Activated naive CD8-positive, alpha-beta T cell treated with anti-CD3 and anti-CD28 coated beads for 36 hours (primary cell): ENCODE results near the gene PDE6B. TPM values are rescaled to one million over a fixed set of nuclear protein-coding genes. Genes with fewer than 3 reads are reported as not detected.

ENCODE experiments used
- DNase-seq: peaks from one replicate; pipeline ENCODE4 v3.0.0; 2021
- H3K27ac Mint-ChIP-seq: one replicate; pipeline ENCODE4 v1.8.0; 2022; ENCODE audit warnings: mild to moderate bottlenecking, moderate library complexity, mixed read lengths
- H3K27me3 Mint-ChIP-seq: one replicate; pipeline ENCODE4 v1.8.0; 2022; ENCODE audit warnings: mild to moderate bottlenecking, mixed read lengths
- H3K36me3 Mint-ChIP-seq: one replicate; pipeline ENCODE4 v1.8.0; 2021; ENCODE audit warnings: mild to moderate bottlenecking, mixed read lengths
- H3K4me1 Mint-ChIP-seq: one replicate; pipeline ENCODE4 v1.8.0; 2021; ENCODE audit warnings: mixed read lengths
- H3K4me3 Mint-ChIP-seq: one replicate; pipeline ENCODE4 v1.8.0; 2022; ENCODE audit warnings: mild to moderate bottlenecking, moderate library complexity, mixed read lengths
- H3K9me3 Mint-ChIP-seq: one replicate; pipeline ENCODE4 v1.8.0; 2022; ENCODE audit warnings: mixed read lengths
- total RNA-seq, 2 experiments: library from RNA; stranded (reverse); gene quantifications; one replicate each; pipeline ENCODE4 v1.2.3, GENCODE V29; 2021

PDE6B gene
- total RNA-seq, 2 experiments from 2014 or later = 12.6 to 13.9 TPM

DNA sequence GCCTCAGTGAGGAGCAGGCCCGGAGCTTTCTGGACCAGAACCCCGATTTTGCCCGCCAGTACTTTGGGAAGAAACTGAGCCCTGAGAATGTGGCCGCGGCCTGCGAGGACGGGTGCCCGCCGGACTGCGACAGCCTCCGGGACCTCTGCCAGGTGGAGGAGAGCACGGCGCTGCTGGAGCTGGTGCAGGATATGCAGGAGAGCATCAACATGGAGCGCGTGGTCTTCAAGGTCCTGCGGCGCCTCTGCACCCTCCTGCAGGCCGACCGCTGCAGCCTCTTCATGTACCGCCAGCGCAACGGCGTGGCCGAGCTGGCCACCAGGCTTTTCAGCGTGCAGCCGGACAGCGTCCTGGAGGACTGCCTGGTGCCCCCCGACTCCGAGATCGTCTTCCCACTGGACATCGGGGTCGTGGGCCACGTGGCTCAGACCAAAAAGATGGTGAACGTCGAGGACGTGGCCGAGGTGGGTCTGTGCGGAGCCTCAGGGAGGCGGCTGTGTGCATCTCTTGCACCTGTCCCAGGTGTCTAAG, 323 bp downstream of the PDE6B start:
- Mint-ChIP-seq H3K36me3 (no peaks in the 10 kb centered on the region), H3K4me3 (no peak overlapping the region), H3K9me3 (no peaks in the 10 kb centered on the region), H3K27ac (no peak overlapping the region), H3K4me1 (no peaks in the 10 kb centered on the region), H3K27me3 (peaks cover 11% of the 10 kb centered on the region)
- no peak for DNase-seq

DNA sequence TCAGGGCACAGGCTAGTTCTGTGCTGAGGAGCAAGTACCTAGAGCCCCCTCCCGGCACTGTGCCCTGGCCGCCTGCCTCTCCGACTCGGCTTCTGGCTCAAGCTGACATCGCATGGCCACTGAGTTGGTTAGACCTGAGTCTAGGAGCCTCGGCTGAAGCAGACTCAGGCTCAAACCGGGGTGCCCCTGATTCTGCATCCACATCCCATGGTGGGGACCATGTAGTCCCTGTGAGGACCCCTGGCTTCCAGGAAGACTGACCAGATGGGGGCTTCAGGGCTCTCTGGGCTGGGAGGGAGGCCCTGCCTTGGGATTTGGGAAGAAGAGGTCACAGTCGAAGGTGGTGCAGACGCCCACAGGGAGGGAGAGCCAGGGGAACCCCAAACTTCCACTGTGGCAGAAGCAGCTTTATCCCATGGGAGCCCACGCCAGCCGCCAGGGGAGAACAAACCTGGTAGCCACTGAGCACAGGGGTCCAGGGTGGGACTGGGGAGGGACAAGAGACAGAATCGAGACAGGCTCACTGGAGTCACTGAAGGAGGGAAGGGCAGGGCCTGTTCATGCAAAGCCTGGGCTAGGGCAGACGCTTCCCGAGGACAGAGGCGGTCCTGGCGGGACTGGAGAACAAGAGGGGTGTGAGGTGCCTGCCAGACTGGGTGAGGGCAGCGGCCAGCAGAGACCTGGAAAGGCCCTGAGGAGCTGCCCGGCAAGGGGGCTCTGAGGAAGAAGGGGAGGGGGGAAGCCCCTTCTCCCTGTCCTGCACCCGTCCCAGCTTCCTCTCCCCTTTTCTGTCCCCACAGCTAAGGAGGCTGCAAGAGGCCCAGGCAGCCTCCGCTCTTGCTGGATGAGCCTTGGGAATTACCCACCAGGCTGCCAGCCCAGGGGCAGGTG, 1.1 kb downstream of the PDE6B start:
- Mint-ChIP-seq H3K9me3 (no peaks in the 10 kb centered on the region), H3K27me3 (peaks cover 11% of the 10 kb centered on the region), H3K36me3 (no peaks in the 10 kb centered on the region), H3K27ac (no peak overlapping the region), H3K4me1 (no peaks in the 10 kb centered on the region), H3K4me3 (no peak overlapping the region)
- DNase-seq = no peak

DNA sequence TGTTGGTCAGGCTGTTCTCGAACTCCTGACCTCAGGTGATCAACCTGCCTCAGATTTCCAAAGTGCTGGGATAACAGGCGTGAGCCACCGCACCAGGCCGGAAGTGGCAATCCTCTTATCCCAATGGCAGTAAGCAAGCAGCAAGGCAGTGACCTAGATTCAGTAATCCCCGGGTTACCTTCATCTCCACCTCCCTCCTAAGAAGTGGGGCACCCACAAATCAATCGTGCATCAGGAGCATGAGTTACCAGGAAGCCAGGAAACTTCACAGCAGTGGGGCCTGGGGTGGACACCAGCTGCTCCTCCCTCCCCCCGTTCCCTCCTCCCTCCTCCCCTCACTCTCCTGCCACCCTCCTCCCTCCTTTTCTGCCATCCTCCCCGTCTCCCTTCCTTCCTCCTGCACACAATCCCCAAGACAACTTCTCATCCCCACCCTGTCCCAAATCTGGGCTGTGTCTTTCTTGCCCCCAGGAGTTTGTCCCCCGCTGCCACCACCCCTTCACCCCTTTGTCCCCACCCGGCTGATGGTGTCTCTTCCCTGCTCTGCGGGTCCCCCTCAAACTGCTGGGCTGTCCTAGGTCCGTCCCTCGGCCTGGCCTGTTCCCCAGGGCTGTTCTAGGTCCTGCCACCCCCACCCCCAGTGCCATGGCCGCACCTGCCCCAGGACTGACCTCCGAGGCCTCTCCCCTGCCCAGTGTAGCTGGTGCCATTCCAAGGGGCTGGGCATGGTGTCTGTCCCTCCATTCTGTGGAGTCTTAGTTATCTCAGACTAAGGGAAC, 2.2 kb downstream of the PDE6B start:
- Mint-ChIP-seq H3K4me1 (no peaks in the 10 kb centered on the region), H3K36me3 (no peaks in the 10 kb centered on the region), H3K27ac (no peak overlapping the region), H3K9me3 (peaks cover 2% of the 10 kb centered on the region), H3K4me3 (no peak overlapping the region), H3K27me3 (peaks cover 8% of the 10 kb centered on the region)
- DNase-seq = no peak

DNA sequence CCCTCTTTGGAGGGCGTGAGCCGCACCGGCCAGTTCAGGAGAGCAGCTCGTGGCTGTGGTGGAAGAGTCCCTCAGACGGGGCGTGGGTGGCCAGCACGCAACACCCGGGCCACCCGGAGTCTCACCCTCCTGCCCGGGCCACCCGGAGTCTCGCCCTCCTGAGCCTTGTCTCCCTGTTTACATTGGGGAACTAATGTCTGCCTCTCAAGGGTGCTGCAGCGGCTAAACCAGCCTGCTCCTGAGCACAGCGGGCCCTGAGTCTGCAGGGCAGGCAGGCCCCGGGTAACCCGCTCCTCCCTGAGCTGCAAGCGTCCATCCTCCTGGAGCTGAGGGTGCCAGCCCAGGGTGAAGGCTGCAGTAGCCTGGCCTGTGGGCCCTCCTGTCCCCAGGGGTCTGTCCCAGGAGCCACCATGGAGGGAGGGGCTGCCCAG, 3.0 kb downstream of the PDE6B start:
- H3K36me3 Mint-ChIP-seq = no peaks in the 10 kb centered on the region
- H3K27ac Mint-ChIP-seq = no peak overlapping the region
- no peak overlapping the region for H3K4me3 Mint-ChIP-seq
- peaks cover 8% of the 10 kb centered on the region for H3K27me3 Mint-ChIP-seq
- no peaks in the 10 kb centered on the region for H3K4me1 Mint-ChIP-seq
- H3K9me3 Mint-ChIP-seq = peaks cover 2% of the 10 kb centered on the region
- no peak for DNase-seq

DNA sequence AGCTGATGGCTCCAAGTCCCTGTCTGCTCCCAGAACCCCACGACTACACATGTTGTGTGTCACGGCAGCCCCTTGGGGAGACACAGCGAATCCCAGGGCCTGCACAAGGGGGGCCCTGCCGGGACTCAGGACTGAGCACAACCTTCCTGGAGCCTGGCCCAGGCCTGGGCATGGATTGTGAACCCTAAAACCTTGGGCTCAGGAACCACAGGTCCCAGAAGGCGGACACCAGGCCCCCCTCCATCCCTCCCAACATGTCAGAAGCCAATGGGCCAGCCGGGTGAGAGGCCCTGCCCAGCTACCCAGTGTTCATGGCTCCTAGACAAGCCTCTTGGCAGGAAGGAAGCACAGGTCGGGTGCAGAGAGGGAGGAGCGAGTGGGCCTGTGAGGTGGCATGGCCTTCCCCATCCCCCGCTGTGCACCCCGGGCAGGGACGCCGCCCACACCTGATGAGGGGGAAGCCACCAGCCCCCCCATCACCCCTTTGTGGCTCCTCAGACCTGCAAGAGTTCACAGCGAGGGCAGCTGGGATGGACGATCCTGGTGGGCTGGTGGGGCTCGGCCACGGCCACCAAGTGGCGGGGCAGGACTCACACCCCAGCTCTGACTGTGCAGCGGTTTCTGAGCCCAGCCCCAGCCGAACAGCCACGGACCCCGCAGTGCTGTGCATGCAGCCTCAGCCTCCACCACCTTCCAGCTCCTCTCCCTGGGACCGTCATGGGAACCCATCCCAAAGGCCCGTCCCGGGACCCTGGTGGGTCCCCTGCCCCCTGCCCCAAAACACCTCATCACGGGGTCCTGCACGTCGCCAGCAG, 3.7 kb downstream of the PDE6B start:
- no peaks in the 10 kb centered on the region for H3K4me1 Mint-ChIP-seq
- H3K27me3 Mint-ChIP-seq = peaks cover 8% of the 10 kb centered on the region
- no peak for DNase-seq
- no peak overlapping the region for H3K27ac Mint-ChIP-seq
- peaks cover 2% of the 10 kb centered on the region for H3K9me3 Mint-ChIP-seq
- no peaks in the 10 kb centered on the region for H3K36me3 Mint-ChIP-seq
- H3K4me3 Mint-ChIP-seq = no peak overlapping the region

DNA sequence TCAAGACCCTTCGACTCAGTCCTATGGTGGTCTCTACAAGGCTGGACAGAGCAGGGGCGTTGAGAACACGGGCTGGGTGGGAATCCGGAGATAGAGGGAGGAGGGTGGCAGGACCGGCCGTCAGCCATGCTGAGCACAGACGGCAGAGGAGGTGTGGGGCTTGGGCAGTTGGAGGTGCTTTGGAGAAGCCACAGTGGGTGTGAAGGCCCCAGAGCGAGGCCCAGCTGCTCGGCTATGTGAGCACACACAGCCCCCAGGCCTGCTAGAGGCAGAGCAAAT, 4.2 kb downstream of the PDE6B start:
- no peaks in the 10 kb centered on the region for H3K36me3 Mint-ChIP-seq
- H3K27ac Mint-ChIP-seq = no peak overlapping the region
- peaks cover 2% of the 10 kb centered on the region for H3K9me3 Mint-ChIP-seq
- H3K4me3 Mint-ChIP-seq = no peak overlapping the region
- no peak for DNase-seq
- H3K27me3 Mint-ChIP-seq = peaks cover 8% of the 10 kb centered on the region
- no peaks in the 10 kb centered on the region for H3K4me1 Mint-ChIP-seq

DNA sequence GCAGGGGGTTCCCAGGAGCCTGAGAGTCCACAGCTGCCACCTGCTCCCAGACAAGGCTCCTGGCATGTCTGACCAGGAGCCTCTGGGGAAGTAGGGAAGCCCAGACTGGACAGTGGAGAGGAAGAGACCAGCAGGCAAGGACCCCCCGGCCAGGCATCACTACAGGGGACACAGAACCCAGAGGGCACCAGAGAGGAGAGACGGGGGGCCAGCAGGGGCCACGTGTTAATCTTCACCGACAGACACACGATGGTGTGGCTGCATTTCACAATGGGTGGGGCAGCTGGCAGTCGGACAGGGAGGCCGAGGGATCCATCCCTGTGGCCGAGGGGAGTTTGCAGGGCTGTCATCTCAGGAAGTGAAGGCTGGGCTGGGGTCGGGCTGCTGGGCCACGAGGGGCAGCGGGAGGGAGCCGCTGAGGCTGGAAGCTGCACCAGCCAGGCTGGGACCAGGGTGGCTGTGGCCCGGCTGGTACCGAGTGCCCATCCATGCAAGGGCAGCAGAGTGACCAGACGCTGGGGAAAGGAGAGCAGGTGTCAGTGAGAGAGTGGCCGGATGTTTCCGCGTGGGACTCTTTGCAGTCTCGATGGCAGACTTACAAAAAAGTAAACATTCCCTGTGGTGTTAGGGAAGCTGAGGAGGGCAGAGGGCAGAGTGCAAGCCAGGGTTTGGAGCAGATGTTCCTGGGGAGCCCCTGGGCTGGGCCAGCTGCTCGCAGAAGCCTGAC, 4.7 kb downstream of the PDE6B start:
- no peaks in the 10 kb centered on the region for H3K4me1 Mint-ChIP-seq
- H3K9me3 Mint-ChIP-seq = peaks cover 2% of the 10 kb centered on the region
- no peak overlapping the region for H3K27ac Mint-ChIP-seq
- no peaks in the 10 kb centered on the region for H3K36me3 Mint-ChIP-seq
- no peak overlapping the region for H3K4me3 Mint-ChIP-seq
- no peak for DNase-seq
- peaks cover 8% of the 10 kb centered on the region for H3K27me3 Mint-ChIP-seq

DNA sequence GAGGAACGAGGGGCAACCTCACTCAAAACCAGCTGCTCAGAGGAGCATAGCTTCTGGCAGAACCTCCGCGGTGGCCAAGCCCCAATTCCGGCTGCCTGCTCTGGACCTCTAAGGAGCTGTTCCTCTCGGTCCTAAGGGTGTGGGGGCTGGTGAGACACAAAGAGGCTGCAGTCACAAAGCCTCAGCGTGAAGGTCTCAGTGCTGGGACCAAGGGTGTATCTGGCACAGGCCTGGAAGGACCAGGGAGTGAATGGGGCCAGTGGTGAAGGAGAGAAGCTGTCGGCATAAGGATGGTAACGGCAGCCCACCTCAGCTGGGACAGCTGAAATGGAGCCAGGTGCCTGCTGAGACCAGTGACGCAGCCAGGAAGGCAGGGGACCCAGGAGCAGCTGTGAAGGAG, 5.3 kb downstream of the PDE6B start:
- no peak overlapping the region for H3K27ac Mint-ChIP-seq
- H3K4me1 Mint-ChIP-seq = no peaks in the 10 kb centered on the region

DNA sequence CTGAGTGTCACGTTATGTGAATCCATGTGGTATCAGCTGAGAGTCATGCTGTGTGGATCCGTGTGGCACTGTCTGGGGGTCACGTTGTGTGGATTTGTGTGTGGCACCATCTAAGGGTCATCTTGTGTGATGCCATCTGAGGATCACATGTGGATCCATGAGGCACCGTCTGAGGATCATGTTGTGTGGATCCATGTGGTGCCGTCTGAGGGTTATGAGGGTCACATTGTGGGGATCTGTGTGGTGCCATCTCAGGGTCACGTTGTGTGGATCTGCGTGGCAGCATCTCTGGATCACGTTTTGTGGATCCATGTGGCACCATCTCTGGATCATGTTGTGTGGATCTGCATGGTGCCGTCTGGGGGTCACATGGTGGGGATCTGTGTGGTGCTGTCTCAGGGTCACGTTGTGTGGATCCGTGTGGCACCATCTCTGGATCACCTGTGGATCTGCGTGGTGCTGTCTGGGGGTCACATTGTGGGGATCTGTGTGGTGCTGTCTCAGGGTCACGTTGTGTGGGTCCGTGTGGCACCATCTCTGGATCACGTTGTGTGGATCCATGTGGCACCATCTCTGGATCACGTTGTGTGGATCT, 6.9 kb downstream of the PDE6B start:
- no peaks in the 10 kb centered on the region for H3K4me1 Mint-ChIP-seq
- H3K36me3 Mint-ChIP-seq = no peaks in the 10 kb centered on the region
- H3K27ac Mint-ChIP-seq = no peak overlapping the region
- H3K4me3 Mint-ChIP-seq = no peak overlapping the region
- no peak for DNase-seq
- H3K9me3 Mint-ChIP-seq = peaks cover 2% of the 10 kb centered on the region
- peaks cover 3% of the 10 kb centered on the region for H3K27me3 Mint-ChIP-seq

More for the DNA sequence above, 5.3 kb downstream of the PDE6B start:
- H3K9me3 Mint-ChIP-seq = peaks cover 2% of the 10 kb centered on the region
- peaks cover 10% of the 10 kb centered on the region for H3K27me3 Mint-ChIP-seq
- no peaks in the 10 kb centered on the region for H3K36me3 Mint-ChIP-seq
- H3K4me3 Mint-ChIP-seq = no peak overlapping the region
- no peak for DNase-seq

DNA sequence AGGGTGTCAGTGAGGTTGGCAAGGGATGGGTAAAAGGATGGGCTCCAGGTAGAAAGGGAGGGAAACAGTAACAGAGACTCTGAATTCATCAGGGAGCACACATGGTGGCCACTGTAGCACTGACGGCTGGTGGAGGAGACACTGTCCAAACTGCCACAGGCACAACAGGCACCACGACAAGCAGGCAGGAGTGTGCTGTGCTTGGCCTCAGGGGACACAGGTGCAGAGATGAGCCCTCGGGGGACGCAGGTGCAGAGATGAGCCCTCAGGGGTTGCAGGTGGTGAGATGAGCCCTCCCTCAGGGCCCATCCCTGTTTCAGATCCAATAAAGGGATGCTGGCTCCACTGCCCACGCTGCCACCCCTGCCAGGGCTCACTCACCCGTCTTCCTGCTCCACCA, 7.6 kb downstream of the PDE6B start:
- H3K9me3 Mint-ChIP-seq = peaks cover 2% of the 10 kb centered on the region
- no peak for DNase-seq
- no peaks in the 10 kb centered on the region for H3K36me3 Mint-ChIP-seq
- H3K4me3 Mint-ChIP-seq = no peak overlapping the region
- peaks cover 8% of the 10 kb centered on the region for H3K27me3 Mint-ChIP-seq
- no peaks in the 10 kb centered on the region for H3K4me1 Mint-ChIP-seq
- H3K27ac Mint-ChIP-seq = no peak overlapping the region

DNA sequence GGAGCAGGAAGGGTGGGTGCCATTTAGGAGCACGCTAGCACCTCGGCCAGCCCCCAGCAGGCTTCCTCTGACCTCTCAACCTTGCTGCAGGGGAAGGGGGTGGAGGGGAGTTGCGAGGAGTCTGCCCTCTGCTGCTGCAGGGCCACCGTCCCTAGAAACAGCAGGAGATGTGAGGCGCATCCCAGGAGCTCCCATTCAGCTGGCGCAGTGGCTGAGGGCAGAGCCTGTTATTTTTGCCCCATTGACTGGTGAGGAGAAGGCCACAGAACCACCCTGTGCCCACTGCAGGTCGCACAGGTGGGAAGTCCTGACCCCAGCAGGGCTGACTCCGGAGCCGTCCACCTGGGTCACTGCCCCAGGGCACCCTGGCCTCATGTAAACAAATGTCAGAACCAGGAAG, 8.0 kb downstream of the PDE6B start:
- peaks cover 9% of the 10 kb centered on the region for H3K27me3 Mint-ChIP-seq
- H3K4me3 Mint-ChIP-seq = no peak overlapping the region
- no peaks in the 10 kb centered on the region for H3K4me1 Mint-ChIP-seq
- DNase-seq = no peak
- no peaks in the 10 kb centered on the region for H3K36me3 Mint-ChIP-seq
- H3K9me3 Mint-ChIP-seq = peaks cover 2% of the 10 kb centered on the region
- H3K27ac Mint-ChIP-seq = no peak overlapping the region

DNA sequence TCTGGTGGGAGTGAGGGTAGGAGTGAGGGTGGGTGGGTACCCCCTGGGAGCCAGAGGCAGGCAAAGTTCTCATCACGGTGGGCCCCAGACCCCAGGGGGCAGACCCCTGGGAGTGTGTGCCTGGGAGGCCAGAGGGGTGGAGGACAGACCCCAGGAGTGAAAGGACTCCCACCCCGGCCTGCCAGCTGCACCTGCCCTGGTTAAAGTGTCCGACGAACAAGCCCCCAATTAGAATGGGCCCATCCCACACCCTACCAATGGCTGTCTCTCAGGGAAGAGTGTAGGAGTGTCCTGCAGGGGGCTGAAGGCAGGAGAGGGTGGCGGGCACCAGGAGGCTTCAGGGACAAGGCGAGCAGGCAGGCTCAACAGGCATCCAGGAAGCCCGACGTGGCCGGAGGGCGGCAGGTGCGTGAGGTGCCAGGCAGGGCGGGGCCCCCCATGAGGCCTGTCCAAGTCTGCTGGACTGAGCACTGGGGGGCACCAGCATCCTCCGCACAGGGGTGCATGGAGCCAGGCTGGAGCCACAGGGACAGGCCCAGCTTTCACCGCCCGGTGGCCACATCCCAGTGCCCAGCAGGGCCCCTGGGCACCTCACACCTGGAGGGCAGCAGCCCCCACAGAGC, 8.7 kb downstream of the PDE6B start:
- H3K27me3 Mint-ChIP-seq = peaks cover 12% of the 10 kb centered on the region
- H3K9me3 Mint-ChIP-seq = peaks cover 2% of the 10 kb centered on the region
- H3K4me1 Mint-ChIP-seq = no peaks in the 10 kb centered on the region
- no peaks in the 10 kb centered on the region for H3K36me3 Mint-ChIP-seq
- no peak for DNase-seq
- H3K4me3 Mint-ChIP-seq = no peak overlapping the region
- H3K27ac Mint-ChIP-seq = no peak overlapping the region

DNA sequence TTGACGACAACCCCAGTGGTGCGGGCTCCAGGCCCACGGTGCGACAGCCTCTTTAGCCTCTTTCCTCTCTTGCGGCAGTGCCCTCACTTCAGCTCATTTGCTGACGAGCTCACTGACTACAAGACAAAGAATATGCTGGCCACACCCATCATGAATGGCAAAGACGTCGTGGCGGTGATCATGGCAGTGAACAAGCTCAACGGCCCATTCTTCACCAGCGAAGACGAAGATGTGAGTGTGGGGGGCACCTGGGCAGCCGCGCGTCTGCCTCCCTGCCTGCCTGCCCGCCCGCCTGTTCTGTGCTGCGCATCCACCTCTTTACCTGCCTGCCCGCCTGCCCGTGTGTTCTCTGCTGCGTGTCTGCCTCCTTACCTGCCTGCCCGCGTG, 9.2 kb downstream of the PDE6B start:
- DNase-seq = no peak
- Mint-ChIP-seq H3K4me3 (no peak overlapping the region), H3K27ac (no peak overlapping the region), H3K27me3 (peaks cover 12% of the 10 kb centered on the region), H3K4me1 (no peaks in the 10 kb centered on the region), H3K36me3 (no peaks in the 10 kb centered on the region), H3K9me3 (peaks cover 2% of the 10 kb centered on the region)
